BLaER1 (cell line): ENCODE data around the gene PTTG1IP.

Experiments used
- H3K27ac ChIP-seq: shearing (Covaris generic); formaldehyde crosslinking; 2 replicates; pipeline ENCODE4 v1.8.1; 2022
- H3K27me3 ChIP-seq: shearing (Covaris generic); formaldehyde crosslinking; 2 replicates; pipeline ENCODE4 v1.8.1; 2022
- H3K36me3 ChIP-seq: shearing (Covaris generic); formaldehyde crosslinking; 2 replicates; pipeline ENCODE4 v1.8.1; 2022
- H3K4me1 ChIP-seq: shearing (Covaris generic); formaldehyde crosslinking; 2 replicates; pipeline ENCODE4 v1.8.1; 2022
- H3K4me2 ChIP-seq: shearing (Covaris generic); formaldehyde crosslinking; 2 replicates; pipeline ENCODE4 v1.8.1; 2022
- H3K4me3 ChIP-seq: shearing (Covaris generic); formaldehyde crosslinking; 2 replicates; pipeline ENCODE4 v1.8.1; 2022
- H3K9ac ChIP-seq: shearing (Covaris generic); formaldehyde crosslinking; 2 replicates; pipeline ENCODE4 v1.8.1; 2022
- H3K9me3 ChIP-seq: shearing (Covaris generic); formaldehyde crosslinking; 2 replicates; pipeline ENCODE4 v1.8.1; 2022
- H4K20me1 ChIP-seq: shearing (Covaris generic); formaldehyde crosslinking; 2 replicates; pipeline ENCODE4 v1.8.1; 2022
- Cebpa-rat ChIP-seq: shearing (Covaris generic); IDR thresholded peaks from 2 replicates; pipeline ENCODE4 v1.8.1; 2022

The PTTG1IP gene

GRCh38 chr21:44903050-44903685 is 29.7 kb upstream of the PTTG1IP start:
- H3K27me3 ChIP-seq, result no peaks in the 10 kb centered on the region
- H3K9me3 ChIP-seq, result no peaks in the 10 kb centered on the region
- H4K20me1 ChIP-seq, result peaks cover 5% of the 10 kb centered on the region; the same call in 1 of the 2 replicates
- H3K9ac ChIP-seq, result no peak overlapping the region
- H3K27ac ChIP-seq, result no peak overlapping the region
- peaks cover 44% of the 10 kb centered on the region for H3K4me1 ChIP-seq
- H3K4me2 ChIP-seq, result no peak overlapping the region
- TF ChIP-seq Cebpa-rat, result no peak
- H3K4me3 ChIP-seq, result no peak overlapping the region
- peaks cover 58% of the 10 kb centered on the region for H3K36me3 ChIP-seq

DNA sequence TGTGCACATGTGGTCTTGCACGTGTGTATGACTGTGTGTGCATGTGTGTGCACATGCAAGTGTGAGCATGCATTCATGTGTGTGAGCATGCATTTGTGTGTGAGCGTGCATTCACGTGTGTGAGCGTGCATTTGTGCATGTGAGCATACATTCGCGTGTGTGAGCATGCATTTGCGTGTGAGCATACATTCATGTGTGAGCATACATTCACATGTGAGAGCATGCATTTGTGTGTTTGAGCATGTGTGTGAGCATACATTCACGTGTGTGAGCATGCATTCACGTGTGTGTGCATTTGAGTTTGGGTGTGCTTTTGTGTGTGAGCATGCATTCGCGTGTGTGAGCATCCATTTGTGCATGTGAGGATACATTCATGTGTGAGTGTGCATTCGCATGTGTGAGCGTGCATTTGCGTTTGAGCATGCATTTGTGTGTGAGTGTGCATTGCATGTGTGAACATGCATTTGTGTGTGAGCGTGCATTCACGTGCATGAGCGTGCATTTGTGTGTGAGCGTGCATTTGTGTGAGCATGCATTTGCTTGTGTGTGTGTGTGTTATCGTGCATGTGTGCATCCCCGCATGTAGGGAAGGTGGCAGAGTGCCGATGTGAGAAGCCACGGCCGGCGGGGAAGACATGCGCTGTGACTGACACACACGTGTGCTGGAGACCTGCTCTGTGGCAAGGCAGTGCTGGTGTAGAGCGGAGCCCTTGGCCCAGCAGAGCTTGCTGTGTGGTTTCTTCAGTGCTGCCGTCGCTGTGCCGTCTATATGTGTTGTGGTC is 29.0 kb upstream of the PTTG1IP start:
- Histone ChIP-seq H3K9ac (no peak overlapping the region), H3K4me1 (peaks cover 44% of the 10 kb centered on the region), H3K4me2 (no peak overlapping the region), H3K9me3 (no peaks in the 10 kb centered on the region), H4K20me1 (peaks cover 5% of the 10 kb centered on the region; the same call in 1 of the 2 replicates), H3K4me3 (no peak overlapping the region), H3K27ac (no peak overlapping the region), H3K27me3 (no peaks in the 10 kb centered on the region), H3K36me3 (peaks cover 65% of the 10 kb centered on the region)
- TF ChIP-seq Cebpa-rat, result no peak

GRCh38 chr21:44901391-44902074 is 28.0 kb upstream of the PTTG1IP start:
- H3K4me2 ChIP-seq, result peak overlapping the region; percentile 39
- H3K27ac ChIP-seq, result 0 out of 2 replicates have a peak overlapping the region, but pooled peaks have one; percentile 13
- H3K9me3 ChIP-seq, result no peaks in the 10 kb centered on the region
- H3K4me3 ChIP-seq, result no peak overlapping the region
- TF ChIP-seq Cebpa-rat, result no peak
- no peak overlapping the region for H3K9ac ChIP-seq
- peaks cover 37% of the 10 kb centered on the region for H3K4me1 ChIP-seq
- peaks cover 66% of the 10 kb centered on the region for H3K36me3 ChIP-seq
- H3K27me3 ChIP-seq, result no peaks in the 10 kb centered on the region
- no peaks in the 10 kb centered on the region for H4K20me1 ChIP-seq

DNA sequence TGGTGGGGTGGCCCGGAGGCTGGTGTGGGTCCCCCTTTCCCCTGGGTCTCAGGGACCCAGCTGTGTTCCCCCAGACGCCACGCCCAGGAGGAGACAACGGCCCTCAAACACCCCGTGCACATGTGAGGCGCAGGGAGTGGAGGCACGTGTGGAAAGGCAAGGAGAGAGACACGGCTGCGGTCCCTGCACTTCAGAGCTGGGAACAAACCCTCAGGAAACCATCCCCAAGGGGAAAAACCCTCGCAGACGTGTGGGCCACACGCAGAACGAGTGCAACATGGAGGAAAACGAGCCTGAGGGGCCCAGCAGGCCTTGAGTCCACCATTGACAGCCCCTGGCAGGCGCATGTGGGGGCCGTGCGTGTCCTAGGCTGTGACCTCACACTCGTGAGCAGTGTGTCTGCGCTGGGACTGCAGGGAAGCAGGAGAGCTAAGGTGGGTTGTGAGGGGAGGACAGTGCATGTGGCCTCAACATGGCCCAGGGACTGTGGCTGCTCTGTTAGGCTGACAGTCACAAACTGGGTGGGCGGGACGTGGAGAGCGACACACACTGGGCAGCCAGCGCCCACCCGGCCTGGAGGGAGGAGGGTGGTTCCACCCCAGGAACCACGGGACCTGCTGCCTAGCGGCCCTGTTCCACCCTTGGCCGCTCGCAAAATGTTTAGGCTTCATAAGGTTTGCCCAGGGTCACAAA is 27.2 kb upstream of the PTTG1IP start:
- peaks cover 66% of the 10 kb centered on the region for H3K36me3 ChIP-seq
- no peaks in the 10 kb centered on the region for H3K9me3 ChIP-seq

DNA sequence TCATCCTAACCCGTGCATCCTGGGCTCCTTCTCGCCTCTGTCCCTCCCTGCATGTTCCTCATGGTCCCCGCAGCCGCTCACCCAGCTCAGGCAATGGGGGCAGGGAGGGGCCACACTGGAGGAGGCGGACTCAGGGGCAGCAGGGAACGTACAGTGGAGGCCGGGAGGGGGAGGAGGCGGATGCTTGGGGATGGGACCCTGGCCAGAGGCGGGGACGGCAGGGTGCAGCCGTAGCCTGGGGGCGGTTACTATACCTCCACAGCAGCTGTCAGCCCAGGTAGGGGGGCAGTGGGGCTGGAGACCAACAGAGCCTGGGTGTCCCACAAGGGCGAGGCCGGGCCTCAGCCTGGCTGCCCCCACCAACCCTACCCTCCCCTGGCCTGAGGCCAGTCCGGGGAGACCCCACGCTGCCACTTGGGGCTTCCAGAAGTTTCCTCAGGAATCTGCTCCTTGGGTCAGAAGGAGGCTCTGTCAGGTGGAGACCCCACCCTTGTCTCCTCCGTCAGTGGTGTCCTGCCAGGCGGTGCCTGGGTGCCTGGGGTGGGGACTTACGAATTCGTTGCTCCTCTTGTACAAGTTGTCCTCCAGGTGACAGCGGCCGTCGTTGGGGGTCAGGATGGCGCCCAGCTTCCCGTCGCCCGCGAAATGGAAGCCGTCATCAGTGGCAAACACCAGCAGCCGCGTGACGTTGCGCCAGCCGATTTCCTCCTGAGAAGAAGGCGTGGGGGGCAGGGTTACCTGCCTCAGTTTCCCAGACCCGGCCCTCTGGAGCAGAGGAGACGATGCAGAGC is 26.5 kb upstream of the PTTG1IP start:
- H3K4me2 ChIP-seq, result peak overlapping the region; percentile 39; the same call in 1 of the 2 replicates
- TF ChIP-seq Cebpa-rat, result no peak
- H4K20me1 ChIP-seq, result no peaks in the 10 kb centered on the region
- no peak overlapping the region for H3K27ac ChIP-seq
- H3K36me3 ChIP-seq, result peaks cover 66% of the 10 kb centered on the region
- H3K9ac ChIP-seq, result no peak overlapping the region
- H3K4me1 ChIP-seq, result peaks cover 29% of the 10 kb centered on the region
- H3K27me3 ChIP-seq, result no peaks in the 10 kb centered on the region
- no peak overlapping the region for H3K4me3 ChIP-seq
- H3K9me3 ChIP-seq, result no peaks in the 10 kb centered on the region

More for the DNA sequence above, 27.2 kb upstream of the PTTG1IP start:
- H3K27me3 ChIP-seq, result no peaks in the 10 kb centered on the region
- H3K4me2 ChIP-seq, result peak overlapping the region; percentile 39
- H3K9ac ChIP-seq, result 0 out of 2 replicates have a peak overlapping the region, but pooled peaks have one; percentile 29
- H3K4me1 ChIP-seq, result peaks cover 28% of the 10 kb centered on the region
- H3K4me3 ChIP-seq, result no peak overlapping the region
- no peak for TF ChIP-seq Cebpa-rat
- H3K27ac ChIP-seq, result peak overlapping the region; percentile 13; the same call in 1 of the 2 replicates
- no peaks in the 10 kb centered on the region for H4K20me1 ChIP-seq

DNA sequence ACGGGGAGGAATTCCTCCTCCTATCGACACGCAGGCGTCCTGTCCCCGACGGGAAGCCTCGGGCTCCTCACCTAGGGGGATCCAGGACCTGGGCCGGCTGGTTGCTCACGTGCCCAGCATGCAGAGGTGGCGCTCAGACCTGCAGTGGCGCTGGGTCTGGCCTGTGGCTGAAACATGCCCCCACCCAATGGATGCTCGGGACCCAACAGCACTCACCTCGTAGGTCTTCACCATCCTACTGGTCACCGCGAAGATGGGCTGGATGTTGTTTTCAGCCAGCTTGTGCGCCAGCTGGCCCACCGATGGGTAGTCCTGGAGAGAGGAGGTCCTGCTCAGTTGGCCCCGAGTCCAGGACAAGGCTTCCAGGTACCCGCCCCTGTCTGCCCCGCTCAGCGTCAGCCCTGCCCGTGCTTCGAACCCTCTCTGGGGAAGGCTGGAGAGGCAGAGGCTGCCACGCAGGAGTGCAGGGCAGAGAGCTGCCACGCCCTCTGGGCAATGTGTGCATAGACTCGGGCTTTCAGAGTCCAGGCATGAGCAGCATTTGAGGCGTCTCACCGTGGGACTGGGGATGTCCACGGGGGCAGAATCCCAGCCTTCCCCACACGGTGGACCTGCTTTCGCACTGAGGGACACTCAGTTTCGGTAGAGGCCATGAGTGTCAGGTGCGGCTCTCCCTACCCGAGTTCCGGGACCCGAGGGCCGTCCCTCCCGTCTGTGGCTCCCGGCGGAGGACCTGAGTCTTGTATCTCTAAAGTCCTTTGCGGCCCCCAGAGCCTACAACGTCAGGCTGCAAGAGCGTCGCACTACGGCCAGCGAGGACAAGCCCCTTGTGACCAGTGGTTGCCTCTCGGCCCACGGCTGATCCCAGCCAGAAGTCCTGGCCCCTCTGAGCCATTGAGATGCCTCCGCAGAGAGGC is 25.6 kb upstream of the PTTG1IP start:
- H3K27me3 ChIP-seq, result no peaks in the 10 kb centered on the region
- H3K9me3 ChIP-seq, result no peaks in the 10 kb centered on the region
- H4K20me1 ChIP-seq, result no peaks in the 10 kb centered on the region
- no peak overlapping the region for H3K4me3 ChIP-seq
- no peak overlapping the region for H3K9ac ChIP-seq
- H3K27ac ChIP-seq, result no peak overlapping the region
- no peak for TF ChIP-seq Cebpa-rat
- H3K4me1 ChIP-seq, result peaks cover 38% of the 10 kb centered on the region
- H3K4me2 ChIP-seq, result no peak overlapping the region
- peaks cover 66% of the 10 kb centered on the region for H3K36me3 ChIP-seq

DNA sequence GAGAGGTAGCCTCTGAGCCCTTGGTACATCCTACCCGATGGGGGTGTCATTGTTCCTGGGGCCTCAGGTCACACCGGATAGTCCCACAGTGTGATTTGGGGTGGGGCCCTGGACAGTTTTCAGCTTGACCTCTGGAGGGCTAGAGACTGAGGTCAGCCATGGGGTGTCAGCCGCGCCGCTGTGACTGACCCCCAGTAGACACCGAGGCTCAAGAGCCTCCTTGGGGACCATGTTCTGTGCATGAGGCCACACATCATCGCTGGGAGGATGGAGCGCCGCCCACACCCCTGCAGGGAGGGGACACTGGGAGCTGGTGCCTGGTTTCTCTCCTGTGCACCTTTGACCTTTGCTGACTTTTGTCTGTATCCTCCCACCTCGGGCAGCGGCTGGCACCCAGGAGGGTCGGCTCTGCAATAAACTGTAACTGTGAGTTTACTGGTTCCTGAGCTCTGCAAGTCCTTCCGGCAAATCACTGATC is 24.6 kb upstream of the PTTG1IP start:
- peaks cover 48% of the 10 kb centered on the region for H3K4me1 ChIP-seq
- H3K4me2 ChIP-seq, result 0 out of 2 replicates have a peak overlapping the region, but pooled peaks have one; percentile 12
- no peaks in the 10 kb centered on the region for H3K9me3 ChIP-seq
- no peak for TF ChIP-seq Cebpa-rat
- no peaks in the 10 kb centered on the region for H3K27me3 ChIP-seq
- H3K4me3 ChIP-seq, result no peak overlapping the region
- H3K9ac ChIP-seq, result no peak overlapping the region
- H3K27ac ChIP-seq, result no peak overlapping the region
- H3K36me3 ChIP-seq, result peaks cover 56% of the 10 kb centered on the region
- H4K20me1 ChIP-seq, result 0 out of 2 replicates have a peak, but pooled peaks cover 7% of the 10 kb centered on the region
